ENCODE data around the gene VAMP3.

Gene VAMP3

DNA sequence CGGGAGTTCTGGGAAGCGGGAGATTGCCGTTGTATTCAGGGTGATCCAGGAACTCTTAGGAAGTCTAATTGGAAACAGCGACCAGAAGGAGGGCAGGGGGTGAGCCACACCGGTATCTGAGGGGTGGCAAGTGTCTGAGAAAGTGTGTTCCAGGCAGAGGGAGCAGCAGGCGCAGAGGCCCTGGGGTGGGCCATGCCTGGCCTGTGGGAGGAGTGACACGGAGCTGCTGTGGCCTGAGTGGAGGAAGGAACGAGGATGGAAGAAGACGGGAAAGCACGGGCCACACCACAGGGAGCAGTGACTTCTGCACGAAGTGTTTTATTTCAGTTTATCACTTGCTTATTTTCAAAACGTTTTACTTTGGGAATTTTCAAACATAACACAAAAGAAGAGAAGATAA, 24.3 kb downstream of the VAMP3 start:
- H3K36me3 ChIP-seq (ENCODE audit: insufficient read depth, low read length), result no peaks in the 10 kb centered on the region
- H3F3A ChIP-seq (ENCODE audit: low read depth), result no peaks in the 10 kb centered on the region
- H3K4me1 ChIP-seq (ENCODE audit: insufficient read depth, low read length, poor library complexity, severe bottlenecking), result no peaks in the 10 kb centered on the region
- no peaks in the 10 kb centered on the region for H4K20me1 ChIP-seq (ENCODE audit: insufficient read depth, low read length, poor library complexity, severe bottlenecking)
- H3K9ac ChIP-seq (ENCODE audit: low read depth, low read length, poor library complexity, severe bottlenecking), result no peak overlapping the region
- TF ChIP-seq, protein P1, sequence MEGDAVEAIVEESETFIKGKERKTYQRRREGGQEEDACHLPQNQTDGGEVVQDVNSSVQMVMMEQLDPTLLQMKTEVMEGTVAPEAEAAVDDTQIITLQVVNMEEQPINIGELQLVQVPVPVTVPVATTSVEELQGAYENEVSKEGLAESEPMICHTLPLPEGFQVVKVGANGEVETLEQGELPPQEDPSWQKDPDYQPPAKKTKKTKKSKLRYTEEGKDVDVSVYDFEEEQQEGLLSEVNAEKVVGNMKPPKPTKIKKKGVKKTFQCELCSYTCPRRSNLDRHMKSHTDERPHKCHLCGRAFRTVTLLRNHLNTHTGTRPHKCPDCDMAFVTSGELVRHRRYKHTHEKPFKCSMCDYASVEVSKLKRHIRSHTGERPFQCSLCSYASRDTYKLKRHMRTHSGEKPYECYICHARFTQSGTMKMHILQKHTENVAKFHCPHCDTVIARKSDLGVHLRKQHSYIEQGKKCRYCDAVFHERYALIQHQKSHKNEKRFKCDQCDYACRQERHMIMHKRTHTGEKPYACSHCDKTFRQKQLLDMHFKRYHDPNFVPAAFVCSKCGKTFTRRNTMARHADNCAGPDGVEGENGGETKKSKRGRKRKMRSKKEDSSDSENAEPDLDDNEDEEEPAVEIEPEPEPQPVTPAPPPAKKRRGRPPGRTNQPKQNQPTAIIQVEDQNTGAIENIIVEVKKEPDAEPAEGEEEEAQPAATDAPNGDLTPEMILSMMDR (conservative IDR thresholded peaks at IDR 0.05; ENCODE audit: low read length), result no peak
- no peak for TF ChIP-seq EZH2phosphoT487 (IDR thresholded peaks at IDR 0.05; ENCODE audit: borderline replicate concordance)
- no peaks in the 10 kb centered on the region for H3K79me2 ChIP-seq (ENCODE audit: insufficient read depth, low read length)
- H3K4me2 ChIP-seq (ENCODE audit: low read depth, low read length, poor library complexity, severe bottlenecking), result no peak overlapping the region
- H2AFZ ChIP-seq (ENCODE audit: low read length), result no peak overlapping the region
- H3K9me3 ChIP-seq (ENCODE audit: insufficient read depth, low read depth, low read length), result peaks cover 10% of the 10 kb centered on the region; the same call in 1 of the 2 replicates
- H3K27me3 ChIP-seq (ENCODE audit: insufficient read depth, low read length, poor library complexity, severe bottlenecking), result no peaks in the 10 kb centered on the region
- H3K9me2 ChIP-seq (replicated peaks; ENCODE audit: low read depth, low read length), result no peaks in the 10 kb centered on the region
- no peak overlapping the region for H3K4me3 ChIP-seq (ENCODE audit: low read length, poor library complexity, severe bottlenecking)

DNA sequence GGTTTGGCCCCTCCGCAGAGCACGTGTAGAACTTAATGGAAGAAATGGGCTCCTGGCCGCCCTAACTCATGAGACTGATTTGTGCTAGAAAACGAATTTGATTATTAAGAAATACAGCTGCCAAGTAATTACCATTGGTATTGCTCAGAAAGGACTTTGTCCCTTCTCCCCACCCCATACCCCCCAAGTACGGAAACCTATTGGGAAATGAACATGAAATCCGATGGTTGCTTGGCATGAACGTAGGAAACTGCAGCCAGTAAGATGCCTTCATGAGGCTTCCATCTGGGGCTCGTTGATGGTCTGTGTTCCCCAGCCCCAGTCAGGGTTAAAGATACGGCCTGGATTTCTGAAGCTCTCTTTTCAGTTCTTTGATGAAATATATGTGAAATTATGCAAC, 34.4 kb downstream of the VAMP3 start:
- H3K4me2 ChIP-seq (ENCODE audit: low read depth, low read length, poor library complexity, severe bottlenecking), result no peak overlapping the region
- no peaks in the 10 kb centered on the region for H3K9me3 ChIP-seq (ENCODE audit: insufficient read depth, low read depth, low read length)
- H3K4me3 ChIP-seq (ENCODE audit: low read length, poor library complexity, severe bottlenecking), result no peak overlapping the region
- TF ChIP-seq EZH2phosphoT487 (IDR thresholded peaks at IDR 0.05; ENCODE audit: borderline replicate concordance), result no peak
- TF ChIP-seq, protein P1 (conservative IDR thresholded peaks at IDR 0.05; ENCODE audit: low read length), result no peak
- no peaks in the 10 kb centered on the region for H3F3A ChIP-seq (ENCODE audit: low read depth)
- H3K9me2 ChIP-seq (replicated peaks; ENCODE audit: low read depth, low read length), result no peaks in the 10 kb centered on the region
- H3K79me2 ChIP-seq (ENCODE audit: insufficient read depth, low read length), result no peaks in the 10 kb centered on the region
- no peaks in the 10 kb centered on the region for H3K4me1 ChIP-seq (ENCODE audit: insufficient read depth, low read length, poor library complexity, severe bottlenecking)
- H4K20me1 ChIP-seq (ENCODE audit: insufficient read depth, low read length, poor library complexity, severe bottlenecking), result no peaks in the 10 kb centered on the region
- H2AFZ ChIP-seq (ENCODE audit: low read length), result no peak overlapping the region
- H3K9ac ChIP-seq (ENCODE audit: low read depth, low read length, poor library complexity, severe bottlenecking), result no peak overlapping the region
- H3K36me3 ChIP-seq (ENCODE audit: insufficient read depth, low read length), result no peaks in the 10 kb centered on the region
- H3K27me3 ChIP-seq (ENCODE audit: insufficient read depth, low read length, poor library complexity, severe bottlenecking), result no peaks in the 10 kb centered on the region

DNA sequence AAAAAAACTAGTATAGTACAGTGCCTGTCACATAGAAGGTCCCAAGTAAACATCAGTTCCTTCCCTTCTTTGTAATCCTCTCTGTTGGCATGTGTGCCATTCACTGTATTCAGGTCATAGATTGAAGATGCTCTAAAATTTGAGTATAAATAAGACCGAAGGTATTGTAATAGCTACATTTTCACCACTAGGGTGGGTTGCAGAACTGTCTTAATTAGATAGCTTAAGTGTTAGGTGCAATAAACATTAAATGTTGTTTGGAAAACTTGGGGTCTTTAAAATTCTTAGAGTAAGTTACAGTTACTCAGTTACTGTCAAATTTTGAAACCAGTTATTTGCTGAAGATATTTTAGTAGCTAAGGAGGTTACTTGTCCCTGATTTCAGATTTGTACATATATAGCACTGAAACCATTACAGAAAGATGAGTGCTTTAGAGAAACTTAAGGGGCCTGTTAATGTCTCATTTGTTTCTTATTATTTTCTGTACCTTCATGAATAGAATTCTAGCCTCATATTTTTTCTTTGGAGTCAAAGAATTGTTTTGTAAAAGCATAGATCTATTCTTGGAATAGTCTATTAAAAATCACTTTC, 37.3 kb downstream of the VAMP3 start:
- TF ChIP-seq, protein P1 (conservative IDR thresholded peaks at IDR 0.05; ENCODE audit: low read length), result peak; percentile 81
- TF ChIP-seq EZH2phosphoT487 (IDR thresholded peaks at IDR 0.05; ENCODE audit: borderline replicate concordance), result no peak
- Histone ChIP-seq H2AFZ (ENCODE audit: low read length) (no peak overlapping the region), H3K4me1 (ENCODE audit: insufficient read depth, low read length, poor library complexity, severe bottlenecking) (no peaks in the 10 kb centered on the region), H3K27me3 (ENCODE audit: insufficient read depth, low read length, poor library complexity, severe bottlenecking) (no peaks in the 10 kb centered on the region), H3K79me2 (ENCODE audit: insufficient read depth, low read length) (no peaks in the 10 kb centered on the region), H3F3A (ENCODE audit: low read depth) (no peaks in the 10 kb centered on the region), H3K4me2 (ENCODE audit: low read depth, low read length, poor library complexity, severe bottlenecking) (no peak overlapping the region), H3K9me3 (ENCODE audit: insufficient read depth, low read depth, low read length) (peaks cover 3% of the 10 kb centered on the region; the same call in 1 of the 2 replicates), H4K20me1 (ENCODE audit: insufficient read depth, low read length, poor library complexity, severe bottlenecking) (no peaks in the 10 kb centered on the region), H3K9ac (ENCODE audit: low read depth, low read length, poor library complexity, severe bottlenecking) (no peak overlapping the region), H3K4me3 (ENCODE audit: low read length, poor library complexity, severe bottlenecking) (no peak overlapping the region), H3K36me3 (ENCODE audit: insufficient read depth, low read length) (no peaks in the 10 kb centered on the region), H3K9me2 (replicated peaks; ENCODE audit: low read depth, low read length) (no peaks in the 10 kb centered on the region)
